Measurements from ENCODE around the gene LGALSL. TPM values are rescaled to one million over a fixed set of nuclear protein-coding genes. Genes with fewer than 3 reads are reported as not detected.

Gene LGALSL
- total and polyA plus RNA-seq, 5 donors from 2014 or later: 0.11 to 5.4 (median 0.28) TPM; not detected in 2

DNA sequence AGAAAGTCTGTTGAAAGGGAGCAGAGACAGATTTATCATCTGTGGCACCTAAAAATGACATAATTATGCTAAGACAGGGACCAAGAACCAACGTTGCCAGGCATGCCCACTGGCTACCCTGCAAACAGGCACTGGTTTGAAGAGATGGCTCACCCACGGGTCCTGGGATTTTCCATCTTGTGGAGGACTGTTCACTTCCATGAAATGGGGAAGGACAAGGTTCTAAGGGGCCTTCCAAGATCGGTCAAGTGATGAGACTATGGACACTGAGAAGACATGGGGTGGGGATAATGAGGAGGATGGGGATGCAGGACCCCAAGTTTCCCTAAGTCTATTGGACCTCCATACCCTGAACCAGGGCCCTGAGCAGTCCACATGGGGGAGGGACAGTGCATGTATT lies 18.9 kb downstream of the LGALSL start:
- H3K36me3 Mint-ChIP-seq: no peaks in the 10 kb centered on the region
- H3K4me3 ChIP-seq (ENCODE audit: low read depth, low read length): no peak overlapping the region
- peaks cover 0 to 3% (median 0%) of the 10 kb centered on the region in 4 donors for H3K4me1 Mint-ChIP-seq
- no peaks in the 10 kb centered on the region for H3K9me3 ChIP-seq (ENCODE audit: control insufficient read depth in 2 of 2, low read length in 2 of 2)
- no peaks in the 10 kb centered on the region for H3K27me3 ChIP-seq (ENCODE audit: control insufficient read depth, insufficient read depth, low read length)
- no peak for ATAC-seq (ENCODE audit: low read depth in 2 of 2)
- no peaks in the 10 kb centered on the region for H3K36me3 ChIP-seq (ENCODE audit: control insufficient read depth, insufficient read depth, low read length)
- peaks cover 0 to 2% (median 0%) of the 10 kb centered on the region in 7 donors for H3K9me3 Mint-ChIP-seq
- DNase-seq: no peak
- no peak overlapping the region for H3K27ac ChIP-seq (ENCODE audit: insufficient read depth, low read length, poor library complexity, severe bottlenecking)
- H3K27ac Mint-ChIP-seq: no peak overlapping the region
- peak overlapping the region in 1 of 4 donors; percentile 11 for H3K4me3 Mint-ChIP-seq
- peaks cover 21% of the 10 kb centered on the region for H3K27me3 Mint-ChIP-seq
- H3K4me1 ChIP-seq (ENCODE audit: control insufficient read depth, insufficient read depth, low read length, poor library complexity, severe bottlenecking): no peaks in the 10 kb centered on the region

DNA sequence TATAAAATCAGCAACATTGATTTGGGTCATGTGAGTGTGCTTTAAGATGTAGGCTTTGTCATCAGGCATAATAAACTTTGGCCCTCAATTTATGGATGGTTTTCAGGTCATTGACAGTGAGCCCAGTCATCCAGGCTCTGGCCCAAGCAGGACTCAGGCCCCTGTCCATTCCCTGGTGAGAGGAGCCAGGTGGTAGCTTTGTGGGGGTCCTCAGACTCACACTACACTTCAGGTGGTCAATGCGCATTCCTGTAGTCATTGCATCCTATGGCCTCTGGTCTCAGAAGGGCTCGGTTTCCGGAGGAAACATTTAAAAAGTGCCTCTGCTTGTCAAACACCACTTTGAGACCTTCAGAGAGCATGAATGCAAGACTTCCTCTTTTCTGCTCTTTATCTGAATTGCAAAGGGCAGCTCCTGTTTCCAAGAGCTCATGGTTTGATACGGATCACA lies 20.2 kb downstream of the LGALSL start:
- no peak for ATAC-seq (ENCODE audit: low read depth in 2 of 2)

DNA sequence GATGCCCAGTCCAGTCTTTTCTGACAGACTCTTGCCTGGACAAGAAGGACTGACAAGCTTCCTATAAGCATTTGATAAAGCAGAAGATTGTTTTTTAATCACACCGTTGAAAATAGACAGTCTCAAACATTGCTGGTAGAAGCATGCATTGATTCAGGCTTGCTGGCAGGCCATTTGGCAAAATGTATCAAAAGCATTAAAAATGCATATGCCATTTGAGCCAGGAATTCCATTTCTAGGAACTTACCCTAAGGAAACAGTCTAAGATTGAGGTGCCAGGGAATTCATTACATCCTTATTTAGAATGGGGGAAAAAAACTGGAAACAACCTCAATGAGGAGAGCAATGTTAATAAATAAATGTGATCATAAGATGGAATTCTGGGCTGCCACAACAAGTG lies 20.7 kb downstream of the LGALSL start:
- Mint-ChIP-seq H3K4me1 (peaks cover 0 to 3% (median 1%) of the 10 kb centered on the region in 4 donors), H3K27ac (no peak overlapping the region), H3K27me3 (peaks cover 9% of the 10 kb centered on the region), H3K9me3 (peaks cover 0 to 2% (median 0%) of the 10 kb centered on the region in 7 donors), H3K36me3 (no peaks in the 10 kb centered on the region), H3K4me3 (no peak overlapping the region)
- H3K27ac ChIP-seq (ENCODE audit: insufficient read depth, low read length, poor library complexity, severe bottlenecking): no peak overlapping the region
- H3K9me3 ChIP-seq (ENCODE audit: control insufficient read depth in 2 of 2, low read length in 2 of 2): no peaks in the 10 kb centered on the region
- no peaks in the 10 kb centered on the region for H3K4me1 ChIP-seq (ENCODE audit: control insufficient read depth, insufficient read depth, low read length, poor library complexity, severe bottlenecking)
- H3K36me3 ChIP-seq (ENCODE audit: control insufficient read depth, insufficient read depth, low read length): no peaks in the 10 kb centered on the region
- ATAC-seq (ENCODE audit: low read depth in 2 of 2): no peak
- no peak for DNase-seq
- no peak overlapping the region for H3K4me3 ChIP-seq (ENCODE audit: low read depth, low read length)
- H3K27me3 ChIP-seq (ENCODE audit: control insufficient read depth, insufficient read depth, low read length): no peaks in the 10 kb centered on the region

More for the DNA sequence above, 20.2 kb downstream of the LGALSL start:
- Histone ChIP-seq H3K4me3 (ENCODE audit: low read depth, low read length) (no peak overlapping the region), H3K36me3 (ENCODE audit: control insufficient read depth, insufficient read depth, low read length) (no peaks in the 10 kb centered on the region), H3K27ac (ENCODE audit: insufficient read depth, low read length, poor library complexity, severe bottlenecking) (no peak overlapping the region), H3K9me3 (ENCODE audit: control insufficient read depth in 2 of 2, low read length in 2 of 2) (no peaks in the 10 kb centered on the region), H3K4me1 (ENCODE audit: control insufficient read depth, insufficient read depth, low read length, poor library complexity, severe bottlenecking) (no peaks in the 10 kb centered on the region), H3K27me3 (ENCODE audit: control insufficient read depth, insufficient read depth, low read length) (no peaks in the 10 kb centered on the region)
- Mint-ChIP-seq H3K27me3 (peaks cover 14% of the 10 kb centered on the region), H3K9me3 (peaks cover 0 to 2% (median 0%) of the 10 kb centered on the region in 7 donors), H3K36me3 (no peaks in the 10 kb centered on the region), H3K4me3 (no peak overlapping the region), H3K4me1 (peaks cover 0 to 3% (median 1%) of the 10 kb centered on the region in 4 donors), H3K27ac (no peak overlapping the region)
- DNase-seq: peak in 1 of 3 donors; percentile 33

DNA sequence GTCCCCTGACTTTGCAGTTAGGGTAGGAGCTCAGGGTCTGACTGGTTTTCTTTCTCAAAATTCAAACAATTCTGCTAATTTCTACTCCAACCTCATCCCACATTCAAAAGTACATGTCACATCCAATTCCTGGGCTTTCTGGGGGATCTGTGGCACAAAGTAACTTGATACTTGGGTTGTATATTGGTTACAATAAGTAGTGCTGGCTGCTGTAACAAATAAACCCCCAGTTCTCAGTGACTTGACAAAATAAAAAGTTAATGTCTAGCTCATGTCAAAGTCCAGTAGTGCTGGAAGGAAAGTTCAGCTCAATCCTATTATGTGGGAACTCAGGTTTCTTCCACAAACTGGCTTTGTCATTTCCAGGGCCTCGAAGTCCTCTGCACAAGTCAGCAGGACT lies 23.1 kb downstream of the LGALSL start:
- H3K9me3 ChIP-seq (ENCODE audit: control insufficient read depth in 2 of 2, low read length in 2 of 2): no peaks in the 10 kb centered on the region
- ATAC-seq (ENCODE audit: low read depth in 2 of 2) (no peak), DNase-seq (no peak)
- H3K36me3 ChIP-seq (ENCODE audit: control insufficient read depth, insufficient read depth, low read length): no peaks in the 10 kb centered on the region
- Mint-ChIP-seq H3K4me3 (no peak overlapping the region), H3K9me3 (no peaks in the 10 kb centered on the region), H3K4me1 (peaks cover 0 to 3% (median 1%) of the 10 kb centered on the region in 4 donors), H3K27me3 (peaks cover 8% of the 10 kb centered on the region), H3K27ac (no peak overlapping the region), H3K36me3 (no peaks in the 10 kb centered on the region)
- no peaks in the 10 kb centered on the region for H3K4me1 ChIP-seq (ENCODE audit: control insufficient read depth, insufficient read depth, low read length, poor library complexity, severe bottlenecking)
- no peak overlapping the region for H3K27ac ChIP-seq (ENCODE audit: insufficient read depth, low read length, poor library complexity, severe bottlenecking)
- H3K4me3 ChIP-seq (ENCODE audit: low read depth, low read length): no peak overlapping the region
- no peaks in the 10 kb centered on the region for H3K27me3 ChIP-seq (ENCODE audit: control insufficient read depth, insufficient read depth, low read length)

DNA sequence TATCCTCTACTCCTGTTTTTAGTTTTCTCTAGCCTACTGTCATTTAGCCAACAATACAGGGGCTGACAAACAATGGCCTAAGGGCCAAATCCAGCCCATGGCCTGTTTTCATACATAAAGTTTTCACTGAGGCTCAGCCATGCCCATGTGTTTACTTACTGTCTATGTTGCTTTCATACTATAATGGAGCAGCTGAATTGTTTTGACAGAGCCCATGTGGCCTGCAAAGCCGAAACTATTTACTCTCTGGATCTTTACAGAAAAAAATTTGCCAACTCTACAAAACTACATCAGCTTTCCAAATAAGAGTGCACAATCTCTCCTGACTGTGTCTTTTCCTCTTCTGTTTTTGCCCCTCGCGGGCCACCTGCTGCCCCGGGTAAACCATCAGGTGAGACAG lies 24.0 kb downstream of the LGALSL start:
- Mint-ChIP-seq H3K9me3 (no peaks in the 10 kb centered on the region), H3K4me3 (no peak overlapping the region), H3K36me3 (no peaks in the 10 kb centered on the region), H3K4me1 (peaks cover 0 to 3% (median 1%) of the 10 kb centered on the region in 4 donors), H3K27me3 (peaks cover 4% of the 10 kb centered on the region), H3K27ac (no peak overlapping the region)
- DNase-seq (no peak), ATAC-seq (ENCODE audit: low read depth in 2 of 2) (no peak)
- Histone ChIP-seq H3K27ac (ENCODE audit: insufficient read depth, low read length, poor library complexity, severe bottlenecking) (no peak overlapping the region), H3K27me3 (ENCODE audit: control insufficient read depth, insufficient read depth, low read length) (no peaks in the 10 kb centered on the region), H3K4me1 (ENCODE audit: control insufficient read depth, insufficient read depth, low read length, poor library complexity, severe bottlenecking) (no peaks in the 10 kb centered on the region), H3K4me3 (ENCODE audit: low read depth, low read length) (no peak overlapping the region), H3K9me3 (ENCODE audit: control insufficient read depth in 2 of 2, low read length in 2 of 2) (no peaks in the 10 kb centered on the region), H3K36me3 (ENCODE audit: control insufficient read depth, insufficient read depth, low read length) (no peaks in the 10 kb centered on the region)

DNA sequence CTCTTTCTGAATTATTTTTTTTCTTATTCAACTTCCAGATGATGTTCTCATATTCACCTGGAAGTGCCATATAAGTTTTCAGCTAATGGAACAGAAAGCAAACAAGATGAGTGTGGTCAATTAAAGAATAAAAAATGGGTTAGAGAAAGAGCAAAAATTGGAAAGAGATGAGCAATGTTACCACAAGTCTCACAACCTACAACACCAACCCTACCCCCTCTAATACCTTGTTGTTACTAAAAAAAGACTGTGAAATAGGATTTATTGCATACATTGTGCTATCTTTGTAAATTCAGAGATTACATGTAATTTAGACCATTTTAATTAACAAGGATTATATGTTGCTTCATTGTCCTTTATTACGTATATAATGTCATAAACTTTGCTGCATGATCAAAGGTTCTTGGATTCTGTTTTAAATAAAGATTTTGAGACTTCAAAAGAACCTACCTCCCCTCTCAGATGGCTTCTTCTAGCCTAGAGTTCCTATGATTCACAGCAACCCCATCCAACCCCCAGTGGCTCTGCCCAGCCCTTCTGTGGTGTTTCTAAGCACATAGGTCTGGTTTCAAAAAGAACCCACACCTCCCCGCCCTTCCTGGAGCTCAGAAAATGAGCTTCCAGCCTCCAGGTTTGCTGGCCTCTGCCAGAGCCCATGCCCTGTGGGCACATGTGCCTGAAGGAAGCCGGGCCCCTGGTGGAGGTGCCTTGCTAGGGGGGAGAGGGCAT lies 24.7 kb downstream of the LGALSL start:
- Histone ChIP-seq H3K27ac (ENCODE audit: insufficient read depth, low read length, poor library complexity, severe bottlenecking) (no peak overlapping the region), H3K27me3 (ENCODE audit: control insufficient read depth, insufficient read depth, low read length) (no peaks in the 10 kb centered on the region), H3K4me1 (ENCODE audit: control insufficient read depth, insufficient read depth, low read length, poor library complexity, severe bottlenecking) (no peaks in the 10 kb centered on the region), H3K4me3 (ENCODE audit: low read depth, low read length) (no peak overlapping the region), H3K9me3 (ENCODE audit: control insufficient read depth in 2 of 2, low read length in 2 of 2) (no peaks in the 10 kb centered on the region), H3K36me3 (ENCODE audit: control insufficient read depth, insufficient read depth, low read length) (no peaks in the 10 kb centered on the region)
- Mint-ChIP-seq H3K4me1 (peaks cover 0 to 3% (median 1%) of the 10 kb centered on the region in 4 donors), H3K9me3 (no peaks in the 10 kb centered on the region), H3K27me3 (peaks cover 4% of the 10 kb centered on the region), H3K4me3 (no peak overlapping the region), H3K27ac (no peak overlapping the region), H3K36me3 (no peaks in the 10 kb centered on the region)
- DNase-seq (peak in 1 of 3 donors; percentile 79), ATAC-seq (ENCODE audit: low read depth in 2 of 2) (no peak)

DNA sequence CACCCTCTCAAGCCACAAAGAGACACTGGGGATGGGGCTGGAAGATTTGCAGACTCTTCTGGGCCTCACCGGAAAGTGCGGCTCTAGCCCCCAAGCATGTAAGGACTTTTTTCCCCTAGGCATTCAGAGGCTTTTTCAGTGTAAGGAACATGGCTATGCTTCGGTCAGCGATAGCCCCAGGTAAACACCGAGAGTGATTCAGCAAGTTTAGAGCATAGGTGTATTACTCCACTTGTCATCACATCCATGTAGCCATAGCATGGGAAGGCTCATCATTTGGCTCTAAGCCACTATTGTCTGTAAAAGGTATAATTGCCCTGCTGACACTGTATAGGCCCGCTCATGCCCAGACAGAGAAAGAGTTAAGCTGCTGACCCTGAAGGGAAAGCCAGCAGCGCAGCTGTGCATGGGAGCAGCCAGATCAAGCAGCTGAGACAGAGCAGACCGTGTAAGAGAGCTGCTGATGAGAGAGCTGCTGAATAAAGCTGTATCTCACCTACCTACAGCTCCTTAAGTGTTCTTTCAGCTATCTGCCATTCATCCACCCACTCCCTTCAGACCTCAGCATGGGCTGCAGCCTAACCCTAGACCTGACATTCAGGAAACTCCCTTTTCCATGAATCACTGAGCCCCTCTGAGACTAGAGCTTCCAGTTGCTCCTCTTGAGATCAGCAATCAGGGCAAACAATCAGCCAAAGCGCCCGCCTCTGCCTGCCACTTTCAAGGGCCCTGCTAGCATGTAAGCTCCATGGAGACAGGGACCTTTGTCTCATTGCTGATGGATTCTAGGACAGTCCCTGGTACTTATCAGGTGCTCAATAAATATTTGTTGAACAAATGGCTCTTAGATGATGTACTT lies 25.5 kb downstream of the LGALSL start:
- ATAC-seq (ENCODE audit: low read depth in 2 of 2) (no peak), DNase-seq (no peak)
- H3K27ac Mint-ChIP-seq: no peak overlapping the region

More for the DNA sequence above, 25.5 kb downstream of the LGALSL start:
- no peaks in the 10 kb centered on the region for H3K27me3 ChIP-seq (ENCODE audit: control insufficient read depth, insufficient read depth, low read length)
- Mint-ChIP-seq H3K36me3 (no peaks in the 10 kb centered on the region), H3K4me3 (no peak overlapping the region), H3K9me3 (no peaks in the 10 kb centered on the region), H3K27me3 (peaks cover 4% of the 10 kb centered on the region), H3K4me1 (peaks cover 0 to 2% (median under 1%) of the 10 kb centered on the region in 4 donors)
- no peaks in the 10 kb centered on the region for H3K4me1 ChIP-seq (ENCODE audit: control insufficient read depth, insufficient read depth, low read length, poor library complexity, severe bottlenecking)
- H3K27ac ChIP-seq (ENCODE audit: insufficient read depth, low read length, poor library complexity, severe bottlenecking): no peak overlapping the region
- H3K36me3 ChIP-seq (ENCODE audit: control insufficient read depth, insufficient read depth, low read length): no peaks in the 10 kb centered on the region
- no peak overlapping the region for H3K4me3 ChIP-seq (ENCODE audit: low read depth, low read length)
- no peaks in the 10 kb centered on the region for H3K9me3 ChIP-seq (ENCODE audit: control insufficient read depth in 2 of 2, low read length in 2 of 2)
